Hypothalamus (tissue), 51 donors: Measurements from ENCODE around the gene HDAC8.

Source experiments
- DNase-seq, 51 donors: peaks; one replicate each; lab custom pipeline; 2025; lab: John Stamatoyannopoulos, UW

The HDAC8 gene

GRCh38 chrX:72387247-72387646 is 185.4 kb downstream of the HDAC8 start:
- no peak for DNase-seq

GRCh38 chrX:72382202-72382595 is 190.4 kb downstream of the HDAC8 start:
- no peak for DNase-seq

GRCh38 chrX:72381439-72382201 is 191.0 kb downstream of the HDAC8 start:
- peak in 1 of 51 donors; percentile 4 for DNase-seq

- DNase-seq: no peak
Measured at GRCh38 chrX:72376124-72376523, 196.5 kb downstream of the HDAC8 start.

- DNase-seq: no peak
Measured at GRCh38 chrX:72373136-72373535, 199.5 kb downstream of the HDAC8 start.

GRCh38 chrX:72372735-72373134 is 199.9 kb downstream of the HDAC8 start:
- no peak for DNase-seq

GRCh38 chrX:72371405-72371804 is 201.2 kb downstream of the HDAC8 start:
- DNase-seq: no peak

- DNase-seq: peak in 3 of 51 donors; percentile 1 to 16 (median 1)
Measured at GRCh38 chrX:72368796-72369195, 203.8 kb downstream of the HDAC8 start.

GRCh38 chrX:72367516-72367915 is 205.1 kb downstream of the HDAC8 start:
- no peak for DNase-seq

- DNase-seq: peak in 2 of 51 donors; percentile 1 to 6
Measured at GRCh38 chrX:72366701-72367454, 205.8 kb downstream of the HDAC8 start.

- no peak for DNase-seq
Measured at GRCh38 chrX:72366178-72366577, 206.5 kb downstream of the HDAC8 start.

- DNase-seq: no peak
Measured at GRCh38 chrX:72365126-72365525, 207.5 kb downstream of the HDAC8 start.

- DNase-seq: no peak
Measured at GRCh38 chrX:72360326-72360725, 212.3 kb downstream of the HDAC8 start.

- no peak for DNase-seq
Measured at GRCh38 chrX:72358313-72358712, 214.3 kb downstream of the HDAC8 start.

GRCh38 chrX:72352786-72353185 is 219.9 kb downstream of the HDAC8 start:
- no peak for DNase-seq

GRCh38 chrX:72351606-72352334 is 220.9 kb downstream of the HDAC8 start:
- no peak for DNase-seq

- DNase-seq: no peak
Measured at GRCh38 chrX:72349190-72349589, 223.5 kb downstream of the HDAC8 start.

- peak in 2 of 51 donors; percentile 0 to 5 for DNase-seq
Measured at GRCh38 chrX:72348247-72348979, 224.2 kb downstream of the HDAC8 start.

GRCh38 chrX:72347366-72347765 is 225.3 kb downstream of the HDAC8 start:
- DNase-seq: no peak

- no peak for DNase-seq
Measured at GRCh38 chrX:72346302-72346949, 226.2 kb downstream of the HDAC8 start.
